ENCODE measurements around the gene FBXL5.
A peak's percentile ranks its signal among the peaks of the same experiment; 100 is the strongest.

FBXL5 gene

GRCh38 chr4:15683143-15683495 lies 28.0 kb upstream of the FBXL5 start:
- DNase-seq (ENCODE audit: low read depth, low spot score) = no peak
- H3K9ac ChIP-seq (ENCODE audit: insufficient read length, low read depth) = peak overlapping the region; percentile 99
- H3K36me3 ChIP-seq (ENCODE audit: insufficient read depth, insufficient read length, low read length) = peaks cover 57% of the 10 kb centered on the region
- H3K27me3 ChIP-seq (ENCODE audit: insufficient read depth, insufficient read length) = no peaks in the 10 kb centered on the region
- H3K4me3 ChIP-seq (ENCODE audit: insufficient read length, low read depth) = peak overlapping the region; percentile 89
- no peaks in the 10 kb centered on the region for H3K4me1 ChIP-seq (ENCODE audit: insufficient read depth, insufficient read length)
- peaks cover 18% of the 10 kb centered on the region for H3K9me3 ChIP-seq (ENCODE audit: insufficient read depth, low read length)
- TF ChIP-seq YY1 (IDR thresholded peaks at IDR 0.05; ENCODE audit: insufficient read depth, insufficient read length) = no peak
- no peak for TF ChIP-seq SUZ12 (IDR thresholded peaks at IDR 0.05; ENCODE audit: extremely low read depth, insufficient read depth, insufficient read length)
- TF ChIP-seq ZNF274 (IDR thresholded peaks at IDR 0.05; ENCODE audit: low read depth, low read length) = no peak

GRCh38 chr4:15682242-15683142 lies 27.3 kb upstream of the FBXL5 start:
- no peak for DNase-seq (ENCODE audit: low read depth, low spot score)
- Histone ChIP-seq H3K9ac (ENCODE audit: insufficient read length, low read depth) (peak overlapping the region; percentile 99), H3K9me3 (ENCODE audit: insufficient read depth, low read length) (peaks cover 22% of the 10 kb centered on the region), H3K27me3 (ENCODE audit: insufficient read depth, insufficient read length) (no peaks in the 10 kb centered on the region), H3K4me3 (ENCODE audit: insufficient read length, low read depth) (peak overlapping the region; percentile 89), H3K4me1 (ENCODE audit: insufficient read depth, insufficient read length) (no peaks in the 10 kb centered on the region), H3K36me3 (ENCODE audit: insufficient read depth, insufficient read length, low read length) (peaks cover 57% of the 10 kb centered on the region)
- TF ChIP-seq SUZ12 (IDR thresholded peaks at IDR 0.05; ENCODE audit: extremely low read depth, insufficient read depth, insufficient read length) (no peak), YY1 (IDR thresholded peaks at IDR 0.05; ENCODE audit: insufficient read depth, insufficient read length) (no peak), ZNF274 (IDR thresholded peaks at IDR 0.05; ENCODE audit: low read depth, low read length) (no peak)

- TF ChIP-seq ZNF274 (IDR thresholded peaks at IDR 0.05; ENCODE audit: low read depth, low read length) = no peak
- TF ChIP-seq YY1 (IDR thresholded peaks at IDR 0.05; ENCODE audit: insufficient read depth, insufficient read length) = no peak
- no peak for TF ChIP-seq SUZ12 (IDR thresholded peaks at IDR 0.05; ENCODE audit: extremely low read depth, insufficient read depth, insufficient read length)
- H3K4me3 ChIP-seq (ENCODE audit: insufficient read length, low read depth) = peak within 1 kb of the TSS; percentile 89
- no peaks in the 10 kb centered on the region for H3K4me1 ChIP-seq (ENCODE audit: insufficient read depth, insufficient read length)
- peak; percentile 98 for DNase-seq (ENCODE audit: low read depth, low spot score)
- peaks cover 54% of the 10 kb centered on the region for H3K36me3 ChIP-seq (ENCODE audit: insufficient read depth, insufficient read length, low read length)
- peak within 1 kb of the TSS; percentile 99 for H3K9ac ChIP-seq (ENCODE audit: insufficient read length, low read depth)
- H3K9me3 ChIP-seq (ENCODE audit: insufficient read depth, low read length) = peaks cover 22% of the 10 kb centered on the region
- H3K27me3 ChIP-seq (ENCODE audit: insufficient read depth, insufficient read length) = no peaks in the 10 kb centered on the region
Observed at GRCh38 chr4:15681372-15682241, 26.4 kb upstream of the FBXL5 start, which contains the start of gene FAM200B. Gene FAM200B, plus strand, starts transcription at chr4:15681827. Its CDS starts 5,151 bp downstream, at chr4:15686978.

- no peaks in the 10 kb centered on the region for H3K27me3 ChIP-seq (ENCODE audit: insufficient read depth, insufficient read length)
- TF ChIP-seq YY1 (IDR thresholded peaks at IDR 0.05; ENCODE audit: insufficient read depth, insufficient read length) = no peak
- no peak for TF ChIP-seq ZNF274 (IDR thresholded peaks at IDR 0.05; ENCODE audit: low read depth, low read length)
- TF ChIP-seq SUZ12 (IDR thresholded peaks at IDR 0.05; ENCODE audit: extremely low read depth, insufficient read depth, insufficient read length) = no peak
- no peaks in the 10 kb centered on the region for H3K4me1 ChIP-seq (ENCODE audit: insufficient read depth, insufficient read length)
- peaks cover 21% of the 10 kb centered on the region for H3K9me3 ChIP-seq (ENCODE audit: insufficient read depth, low read length)
- H3K4me3 ChIP-seq (ENCODE audit: insufficient read length, low read depth) = peak overlapping the region; percentile 80
- H3K36me3 ChIP-seq (ENCODE audit: insufficient read depth, insufficient read length, low read length) = peaks cover 48% of the 10 kb centered on the region
- H3K9ac ChIP-seq (ENCODE audit: insufficient read length, low read depth) = peak overlapping the region; percentile 93
- no peak for DNase-seq (ENCODE audit: low read depth, low spot score)
Observed at GRCh38 chr4:15681067-15681371, 25.9 kb upstream of the FBXL5 start.

- no peak for DNase-seq (ENCODE audit: low read depth, low spot score)
- Histone ChIP-seq H3K27me3 (ENCODE audit: insufficient read depth, insufficient read length) (no peaks in the 10 kb centered on the region), H3K4me3 (ENCODE audit: insufficient read length, low read depth) (no peak overlapping the region), H3K9ac (ENCODE audit: insufficient read length, low read depth) (no peak overlapping the region), H3K36me3 (ENCODE audit: insufficient read depth, insufficient read length, low read length) (peaks cover 29% of the 10 kb centered on the region), H3K9me3 (ENCODE audit: insufficient read depth, low read length) (peaks cover 6% of the 10 kb centered on the region; the same call in 1 of the 2 replicates), H3K4me1 (ENCODE audit: insufficient read depth, insufficient read length) (no peaks in the 10 kb centered on the region)
- TF ChIP-seq SUZ12 (IDR thresholded peaks at IDR 0.05; ENCODE audit: extremely low read depth, insufficient read depth, insufficient read length) (no peak), ZNF274 (IDR thresholded peaks at IDR 0.05; ENCODE audit: low read depth, low read length) (no peak)
Observed at GRCh38 chr4:15677507-15677988, 22.4 kb upstream of the FBXL5 start.

GRCh38 chr4:15676899-15677298 lies 21.7 kb upstream of the FBXL5 start:
- DNase-seq (ENCODE audit: low read depth, low spot score) = no peak
- no peaks in the 10 kb centered on the region for H3K4me1 ChIP-seq (ENCODE audit: insufficient read depth, insufficient read length)
- no peaks in the 10 kb centered on the region for H3K27me3 ChIP-seq (ENCODE audit: insufficient read depth, insufficient read length)
- H3K9ac ChIP-seq (ENCODE audit: insufficient read length, low read depth) = no peak overlapping the region
- peaks cover 35% of the 10 kb centered on the region for H3K36me3 ChIP-seq (ENCODE audit: insufficient read depth, insufficient read length, low read length)
- no peak overlapping the region for H3K4me3 ChIP-seq (ENCODE audit: insufficient read length, low read depth)
- peaks cover 6% of the 10 kb centered on the region; the same call in 1 of the 2 replicates for H3K9me3 ChIP-seq (ENCODE audit: insufficient read depth, low read length)
- TF ChIP-seq YY1 (IDR thresholded peaks at IDR 0.05; ENCODE audit: insufficient read depth, insufficient read length) = no peak
- TF ChIP-seq SUZ12 (IDR thresholded peaks at IDR 0.05; ENCODE audit: extremely low read depth, insufficient read depth, insufficient read length) = no peak
- TF ChIP-seq ZNF274 (IDR thresholded peaks at IDR 0.05; ENCODE audit: low read depth, low read length) = no peak

GRCh38 chr4:15676039-15676438 lies 20.9 kb upstream of the FBXL5 start:
- H3K9ac ChIP-seq (ENCODE audit: insufficient read length, low read depth) = no peak overlapping the region
- H3K27me3 ChIP-seq (ENCODE audit: insufficient read depth, insufficient read length) = no peaks in the 10 kb centered on the region
- no peak for DNase-seq (ENCODE audit: low read depth, low spot score)
- peaks cover 42% of the 10 kb centered on the region for H3K36me3 ChIP-seq (ENCODE audit: insufficient read depth, insufficient read length, low read length)
- H3K4me1 ChIP-seq (ENCODE audit: insufficient read depth, insufficient read length) = no peaks in the 10 kb centered on the region
- peaks cover 6% of the 10 kb centered on the region; the same call in 1 of the 2 replicates for H3K9me3 ChIP-seq (ENCODE audit: insufficient read depth, low read length)
- no peak overlapping the region for H3K4me3 ChIP-seq (ENCODE audit: insufficient read length, low read depth)
- TF ChIP-seq YY1 (IDR thresholded peaks at IDR 0.05; ENCODE audit: insufficient read depth, insufficient read length) (no peak), ZNF274 (IDR thresholded peaks at IDR 0.05; ENCODE audit: low read depth, low read length) (no peak), SUZ12 (IDR thresholded peaks at IDR 0.05; ENCODE audit: extremely low read depth, insufficient read depth, insufficient read length) (no peak)
